Activated T-cell treated with anti-CD3 and anti-CD28 coated beads for 1 hour (primary cell): Measurements from ENCODE around the gene COL25A1.
"Not testable (repeated sequence)": the region's sequence is repeated elsewhere in the genome, so short reads cannot be mapped to it uniquely, and the experiment has no call there.

Experiments used
- DNase-seq: peaks from one replicate; pipeline ENCODE4 v3.0.0-alpha.2; 2020; ENCODE audit warnings: low read depth

The COL25A1 gene

DNA sequence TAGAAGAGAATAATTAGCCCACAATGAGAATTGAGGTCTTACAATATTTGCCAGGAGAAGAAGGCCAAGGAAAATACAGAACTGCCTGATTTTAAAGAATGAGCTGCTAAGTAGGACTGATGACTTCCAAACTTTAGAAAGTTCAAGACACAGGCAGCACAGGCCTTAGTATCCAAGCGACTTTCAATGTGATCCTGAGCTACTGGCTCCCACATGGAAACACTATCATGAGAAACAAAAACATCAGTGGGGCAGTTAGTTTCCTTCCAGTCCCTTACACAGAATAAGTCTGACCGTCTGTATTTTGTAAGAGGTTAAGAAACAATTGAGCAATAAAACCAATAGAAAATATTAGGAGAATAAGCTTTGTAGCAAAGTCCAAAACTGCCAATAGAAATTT, 251.4 kb downstream of the COL25A1 start:
- no peak for DNase-seq

DNA sequence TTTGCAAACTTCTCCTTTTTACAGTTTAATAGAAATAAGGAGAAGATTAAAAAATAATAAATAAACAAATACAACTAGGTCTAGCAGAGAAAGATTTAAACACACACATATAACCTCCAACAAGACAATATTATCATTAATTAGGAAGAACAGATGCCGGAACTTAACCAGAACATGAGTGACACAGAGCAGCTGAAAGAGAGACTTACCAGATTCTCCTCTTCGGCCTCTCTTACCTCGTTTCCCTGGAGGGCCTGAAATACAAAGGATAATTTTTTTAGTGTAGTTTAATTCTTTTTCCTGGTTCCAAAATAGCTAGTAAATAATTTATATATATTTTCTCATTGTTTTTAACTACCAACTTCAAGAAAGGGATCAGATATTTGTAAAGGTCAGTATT, 252.5 kb downstream of the COL25A1 start:
- DNase-seq, result no peak

DNA sequence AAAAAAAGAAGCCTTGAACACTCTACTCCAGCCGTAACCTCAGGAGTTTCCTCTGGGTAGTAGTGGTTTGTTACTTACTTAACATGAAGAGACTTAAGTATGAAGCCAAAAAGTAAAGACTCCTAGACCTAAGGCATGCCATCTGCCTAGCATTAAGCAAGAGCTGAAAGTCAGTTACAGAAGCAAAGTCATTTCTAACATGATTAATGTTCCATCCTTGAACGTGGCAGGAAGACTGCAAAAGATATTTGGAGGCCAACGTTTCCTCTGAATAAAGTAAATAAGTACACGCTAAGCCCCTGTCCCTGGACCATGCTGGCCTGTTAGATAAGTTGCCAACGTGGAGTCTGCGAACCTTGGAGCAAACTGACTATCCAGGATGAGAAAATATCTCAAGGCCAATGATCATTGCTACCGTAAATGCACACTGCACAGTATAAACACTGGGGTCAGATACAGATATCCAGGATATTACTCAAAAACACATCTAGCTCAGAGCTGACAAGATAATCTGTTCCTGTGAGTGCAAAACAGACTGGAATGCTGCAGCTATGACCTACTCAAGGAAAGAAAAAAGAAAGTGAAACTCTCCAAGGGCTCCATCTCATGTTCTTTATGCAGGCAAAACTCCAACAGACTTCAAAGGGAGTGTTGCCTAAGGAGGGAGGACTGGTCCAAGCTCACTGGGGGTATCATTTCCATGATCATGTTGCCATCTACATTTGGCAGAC, 255.8 kb downstream of the COL25A1 start:
- DNase-seq, result no peak

- DNase-seq, result no peak
Observed at GRCh38 chr4:109044431-109044830, 258.0 kb downstream of the COL25A1 start.

GRCh38 chr4:109043286-109043685, 259.2 kb downstream of the COL25A1 start:
- DNase-seq, result no peak

DNA sequence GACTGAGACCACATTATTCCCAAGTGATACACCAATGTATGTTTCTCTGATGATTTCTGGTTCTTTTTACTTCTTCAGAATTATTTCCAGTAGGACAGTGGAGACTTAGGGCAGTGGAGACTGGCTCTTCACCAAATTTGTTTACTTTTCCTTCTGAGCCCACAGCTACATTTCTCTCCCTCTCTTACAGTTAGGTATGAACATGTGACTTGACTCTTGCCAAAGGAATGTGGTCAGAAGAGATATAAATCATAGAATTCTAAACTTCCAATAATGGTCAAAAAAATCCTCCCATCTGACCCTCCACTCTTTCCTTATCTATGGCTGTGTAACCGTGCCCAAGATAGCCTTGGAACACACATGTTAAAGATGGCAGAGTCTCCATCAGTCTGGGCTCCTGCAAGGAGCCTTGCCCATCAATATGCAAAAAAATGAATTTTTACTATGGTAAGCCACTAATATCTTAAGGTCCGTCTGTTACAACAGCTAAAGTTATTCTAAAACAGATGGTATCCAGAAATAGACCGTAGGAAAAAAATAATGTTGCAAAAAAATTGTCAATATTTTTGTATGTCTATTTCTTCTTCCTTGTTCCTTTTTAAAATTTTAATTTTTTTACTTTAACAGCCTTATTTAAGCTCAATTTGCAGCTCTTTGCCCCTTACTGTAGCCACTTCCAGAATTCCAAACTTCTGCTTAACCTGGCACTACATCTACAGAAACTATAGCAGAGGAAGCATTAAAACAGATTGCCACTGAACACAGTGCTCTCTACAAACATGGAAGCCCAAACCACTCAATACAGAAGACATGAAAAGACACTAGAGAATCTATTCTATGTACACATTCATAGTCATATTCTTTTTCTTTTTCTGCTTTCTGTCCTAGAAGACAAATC, 260.7 kb downstream of the COL25A1 start:
- DNase-seq, result no peak

DNA sequence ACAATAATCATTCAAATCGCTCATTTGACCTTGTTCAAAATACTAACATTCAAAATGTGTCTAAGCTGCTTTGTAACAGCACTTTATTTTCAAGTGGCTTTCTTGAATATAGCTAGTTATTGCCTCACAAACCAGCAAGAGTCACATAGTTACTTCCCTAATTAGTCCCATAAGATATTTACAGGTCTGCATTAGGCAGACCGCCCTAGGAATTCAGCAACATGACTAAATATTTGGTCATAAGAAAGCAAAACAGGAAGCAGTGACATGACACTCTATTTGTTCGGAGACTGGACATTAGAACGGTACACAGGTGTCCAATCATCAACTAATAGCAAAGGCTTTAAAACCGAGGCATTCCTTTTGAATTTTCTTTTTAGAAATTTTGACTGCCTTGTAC, 262.0 kb downstream of the COL25A1 start:
- DNase-seq, result no peak

DNA sequence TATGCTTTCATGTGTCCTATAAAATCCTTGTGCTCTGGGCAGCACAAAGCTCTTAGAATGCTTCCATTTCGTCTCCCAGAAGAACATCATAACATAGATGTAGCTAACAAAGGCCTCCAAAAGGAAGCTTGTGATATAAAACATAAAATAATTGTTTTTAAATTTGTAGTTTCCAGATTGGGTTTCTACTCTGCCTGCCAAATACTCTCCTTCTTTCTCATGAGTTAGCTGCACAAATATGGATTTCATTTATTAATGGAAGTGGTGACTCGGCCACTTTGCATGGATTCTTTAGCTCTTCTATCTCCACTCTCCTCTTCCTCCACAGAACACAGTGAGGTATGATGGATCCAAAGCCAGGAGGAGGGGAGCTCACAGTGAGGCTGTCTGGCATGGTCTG, 265.4 kb downstream of the COL25A1 start:
- DNase-seq, result no peak

GRCh38 chr4:109033993-109034392, 268.5 kb downstream of the COL25A1 start:
- no peak for DNase-seq

DNA sequence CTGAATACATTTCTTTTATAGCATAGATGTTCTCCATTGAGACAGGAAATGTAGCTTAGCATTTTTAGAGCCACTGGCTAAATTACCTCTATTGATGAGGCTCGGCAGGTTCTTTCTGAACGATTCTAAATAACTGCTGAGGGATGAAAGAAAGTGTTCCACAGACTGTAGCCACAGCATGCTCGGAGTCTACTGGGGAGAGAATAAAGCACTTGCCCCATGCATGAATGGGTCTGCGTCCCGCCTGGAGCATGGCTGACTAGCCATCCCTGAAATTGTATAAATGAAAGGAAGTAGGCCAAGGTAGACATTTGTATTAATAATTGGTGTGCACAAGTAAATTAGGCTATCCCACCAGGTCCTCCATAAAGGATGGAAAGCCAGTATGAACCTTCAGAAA, 269.8 kb downstream of the COL25A1 start:
- no peak for DNase-seq

DNA sequence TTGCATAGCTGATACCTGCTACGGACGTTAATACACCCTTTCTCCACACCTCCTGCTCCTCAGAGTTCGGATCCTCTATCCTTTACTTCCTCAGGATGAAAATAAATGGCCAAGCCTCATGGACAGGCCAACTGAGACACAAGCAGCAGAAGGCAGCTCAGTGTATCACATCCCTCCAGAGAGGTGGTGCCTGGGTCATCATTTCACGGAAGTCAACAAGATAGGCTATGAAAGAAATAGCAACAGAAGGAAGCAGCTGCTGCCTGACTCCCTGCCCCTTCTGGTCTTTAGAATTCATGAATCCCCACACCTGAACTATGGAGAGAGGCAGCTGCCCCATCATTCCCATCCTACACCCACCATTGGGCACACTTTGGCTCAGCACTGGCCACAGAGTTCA, 272.5 kb downstream of the COL25A1 start:
- DNase-seq, result no peak

GRCh38 chr4:109027016-109027500, 275.4 kb downstream of the COL25A1 start:
- DNase-seq, result no peak

DNA sequence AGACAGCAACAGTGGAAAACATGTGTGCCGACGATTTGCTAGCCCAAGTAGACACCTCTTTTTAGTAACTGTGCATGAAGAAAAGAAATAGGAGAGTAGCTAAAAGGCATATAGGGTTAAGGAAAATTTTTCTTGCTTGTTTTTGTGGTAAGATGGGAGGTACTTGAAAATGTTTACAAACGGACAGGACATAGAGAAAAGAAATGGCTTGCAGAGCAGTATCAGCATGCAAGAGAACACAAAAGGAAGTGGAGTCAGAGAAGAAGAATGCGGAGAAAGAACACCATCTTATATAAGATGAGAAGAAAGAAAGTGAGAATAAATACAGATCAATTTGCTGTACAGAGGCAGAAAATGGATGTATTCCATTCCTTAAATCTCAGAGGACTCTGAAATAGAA, 275.9 kb downstream of the COL25A1 start:
- no peak for DNase-seq

GRCh38 chr4:109025471-109026076, 276.9 kb downstream of the COL25A1 start:
- no peak for DNase-seq

DNA sequence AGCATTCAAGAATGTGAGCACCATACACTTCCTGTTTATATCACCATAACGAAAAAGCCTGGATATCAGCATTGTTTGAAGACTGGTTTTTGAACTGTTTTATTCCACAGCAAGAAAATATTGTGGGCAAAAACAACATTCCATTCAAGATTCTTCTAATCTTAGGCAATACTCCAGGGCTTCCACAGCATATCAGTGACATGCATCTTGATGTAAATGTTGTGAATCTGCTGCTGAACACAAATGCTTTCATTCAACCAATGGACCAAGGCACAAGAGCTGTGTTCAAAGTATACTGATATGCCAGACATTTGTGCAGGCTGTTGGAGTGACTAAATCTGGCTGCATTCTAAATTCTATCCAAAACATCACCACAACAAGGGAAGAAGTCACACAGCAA, 279.5 kb downstream of the COL25A1 start:
- DNase-seq, result no peak

- DNase-seq, result not testable (repeated sequence)
Observed at GRCh38 chr4:109021630-109022029, 280.8 kb downstream of the COL25A1 start.

DNA sequence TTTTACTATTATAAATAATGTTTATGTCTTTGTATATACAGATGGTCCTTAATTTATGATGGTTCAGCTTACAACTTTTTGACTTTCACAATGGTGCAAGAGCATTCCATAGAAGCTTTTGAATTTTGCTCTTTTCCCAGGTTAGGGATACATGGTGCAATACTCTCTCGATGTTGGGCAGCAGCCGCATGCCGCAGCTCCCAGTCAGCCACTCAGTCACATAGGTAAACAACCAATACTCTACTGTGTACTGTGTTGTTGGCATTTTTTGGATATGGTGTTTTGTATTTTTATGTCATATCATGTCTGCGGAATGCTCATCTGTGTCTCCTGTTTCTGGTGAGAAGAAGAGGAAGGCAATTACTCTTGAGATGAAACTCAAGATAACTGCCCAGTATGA, 281.6 kb downstream of the COL25A1 start:
- no peak for DNase-seq

DNA sequence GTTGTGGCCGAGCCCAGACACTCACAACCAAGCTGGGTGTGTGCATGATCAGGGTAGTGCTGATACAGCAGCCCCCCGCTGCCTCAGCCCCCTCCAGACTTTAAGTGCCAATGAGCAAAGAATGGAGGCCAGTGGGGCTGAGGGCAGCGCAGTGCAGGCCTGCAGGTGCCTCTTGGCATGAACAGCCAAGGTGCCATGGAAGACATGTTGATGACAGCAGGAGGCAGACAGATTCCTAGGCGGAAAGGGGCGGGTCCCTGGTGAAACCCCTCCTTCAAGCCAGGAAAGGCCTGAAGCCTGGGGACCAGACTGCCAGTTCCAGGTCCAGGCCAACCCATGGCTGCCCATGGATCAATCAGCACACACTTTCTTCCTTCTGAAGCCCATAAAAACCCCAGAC, 286.3 kb downstream of the COL25A1 start:
- DNase-seq, result no peak

GRCh38 chr4:109015413-109015810, 287.0 kb downstream of the COL25A1 start:
- DNase-seq, result no peak

DNA sequence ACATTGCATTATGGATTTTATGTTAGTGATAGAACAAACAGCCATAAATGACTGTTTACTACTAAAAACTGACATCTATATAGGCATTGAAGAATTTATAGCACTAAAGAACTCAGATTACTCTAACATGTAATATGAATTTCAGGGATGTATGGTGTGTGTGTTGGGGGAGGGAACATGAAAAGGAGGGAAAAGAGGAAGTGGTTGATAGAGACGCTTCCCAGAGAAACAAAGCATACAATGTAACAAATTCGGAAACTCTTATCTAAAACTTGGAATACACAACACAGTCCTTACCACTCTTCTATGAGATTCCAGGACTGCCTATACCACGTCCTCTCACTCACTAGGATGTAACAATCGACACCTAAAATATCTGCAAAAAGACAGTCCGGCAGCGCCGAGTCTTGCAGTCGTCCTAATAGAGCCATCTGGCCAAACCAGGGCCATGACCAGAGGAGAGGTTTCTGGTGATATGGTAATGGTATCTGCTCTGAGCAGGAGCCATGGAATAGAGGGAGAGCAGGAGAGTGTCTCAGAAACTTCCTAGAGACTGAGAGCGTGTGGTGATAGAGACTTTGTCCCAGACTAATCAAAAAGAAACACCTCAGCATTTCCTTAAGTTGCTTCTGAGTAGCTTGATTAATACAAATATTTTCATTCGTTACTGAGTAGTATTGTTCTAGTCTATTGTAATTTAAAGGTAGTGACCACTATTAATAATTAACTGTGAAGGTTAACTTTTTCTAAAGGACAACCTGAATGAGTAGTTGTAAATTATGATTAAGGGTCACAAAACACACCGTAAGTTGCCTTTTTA, 287.7 kb downstream of the COL25A1 start:
- DNase-seq, result no peak

GRCh38 chr4:109012286-109012880, 290.1 kb downstream of the COL25A1 start:
- DNase-seq, result no peak
